Measurements from ENCODE around the gene PRR33. TPM values are rescaled to one million over a fixed set of nuclear protein-coding genes. Genes with fewer than 3 reads are reported as not detected.

Gene PRR33
- total and polyA plus RNA-seq, 7 donors, result 0.13 TPM; not detected in 6

DNA sequence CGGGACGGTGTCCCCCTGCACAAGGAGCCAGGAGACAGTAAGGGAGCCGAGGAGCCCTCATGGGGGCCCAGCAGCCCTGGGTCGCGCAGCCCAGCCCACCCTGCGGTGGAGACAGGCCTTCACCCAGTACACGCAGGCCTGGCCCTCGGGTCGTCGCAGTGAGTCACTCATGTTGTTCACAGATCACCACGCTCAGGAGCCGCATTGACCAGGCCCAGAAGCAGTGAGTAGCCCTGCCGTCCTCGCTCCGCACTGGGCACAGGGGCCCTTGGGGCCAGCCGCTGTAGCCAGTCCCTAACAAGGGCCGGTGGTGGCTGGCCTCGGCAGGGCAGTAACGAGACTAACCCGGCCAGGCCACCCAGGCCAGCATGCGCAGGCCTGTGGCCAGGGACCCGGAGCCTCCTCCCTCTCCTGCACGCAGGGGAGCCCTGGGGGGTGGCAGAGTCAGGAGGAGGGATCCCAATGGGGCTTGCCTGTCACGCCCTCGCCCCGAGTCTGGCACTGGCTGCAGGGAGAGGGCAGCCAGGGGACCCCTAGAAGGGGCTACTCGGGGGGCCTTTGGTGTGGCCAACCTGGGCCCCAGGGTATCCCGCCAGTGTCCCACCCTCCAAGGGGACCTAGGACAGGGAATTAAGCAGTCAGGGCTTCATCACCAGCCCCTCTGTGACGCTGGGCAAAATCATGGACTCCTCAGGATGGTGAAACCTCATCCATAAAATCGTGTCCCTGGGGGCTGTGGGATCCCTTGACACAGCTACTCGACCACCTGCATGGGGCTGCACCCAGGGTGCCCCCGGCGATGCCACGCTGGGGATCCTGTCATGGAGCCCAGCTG is 45.3 kb upstream of the PRR33 start:
- Histone ChIP-seq H3K27ac (no peak overlapping the region), H3K9me3 (no peaks in the 10 kb centered on the region), H3K36me3 (no peaks in the 10 kb centered on the region), H3K4me3 (no peak overlapping the region), H3K27me3 (peaks cover 0 to 5% (median 0%) of the 10 kb centered on the region in 3 donors), H3K4me1 (peaks cover 0 to 6% (median 3%) of the 10 kb centered on the region in 4 donors)
- 81 to 91% methylated on average over 34 of the region's 34 CpGs for WGBS, 2 donors
- no peak for TF ChIP-seq EP300 (IDR thresholded peaks at IDR 0.05)
- no peak for TF ChIP-seq POLR2A (IDR thresholded peaks at IDR 0.05)
- TF ChIP-seq POLR2AphosphoS5 (IDR thresholded peaks at IDR 0.05), result no peak
- no peak for TF ChIP-seq CTCF (IDR thresholded peaks at IDR 0.05)
- peak; percentile 63 for DNase-seq
- intact Hi-C loops (cut with DNase I), result no loop called here

GRCh38 chr11:1936072-1936780 is 44.5 kb upstream of the PRR33 start:
- WGBS, 2 donors, result 81 to 90% methylated on average over 34 of the region's 34 CpGs
- H3K36me3 ChIP-seq, result no peaks in the 10 kb centered on the region
- intact Hi-C loops (cut with DNase I), result no loop called here
- no peak overlapping the region for H3K27ac ChIP-seq
- peak; percentile 53 for DNase-seq
- peaks cover 0 to 5% (median 0%) of the 10 kb centered on the region in 3 donors for H3K27me3 ChIP-seq
- no peaks in the 10 kb centered on the region for H3K9me3 ChIP-seq
- no peak for TF ChIP-seq POLR2AphosphoS5 (IDR thresholded peaks at IDR 0.05)
- no peak for TF ChIP-seq EP300 (IDR thresholded peaks at IDR 0.05)
- TF ChIP-seq POLR2A (IDR thresholded peaks at IDR 0.05), result no peak
- TF ChIP-seq CTCF (IDR thresholded peaks at IDR 0.05), result no peak
- H3K4me3 ChIP-seq, result no peak overlapping the region
- H3K4me1 ChIP-seq, result peaks cover 0 to 6% (median 3%) of the 10 kb centered on the region in 4 donors

DNA sequence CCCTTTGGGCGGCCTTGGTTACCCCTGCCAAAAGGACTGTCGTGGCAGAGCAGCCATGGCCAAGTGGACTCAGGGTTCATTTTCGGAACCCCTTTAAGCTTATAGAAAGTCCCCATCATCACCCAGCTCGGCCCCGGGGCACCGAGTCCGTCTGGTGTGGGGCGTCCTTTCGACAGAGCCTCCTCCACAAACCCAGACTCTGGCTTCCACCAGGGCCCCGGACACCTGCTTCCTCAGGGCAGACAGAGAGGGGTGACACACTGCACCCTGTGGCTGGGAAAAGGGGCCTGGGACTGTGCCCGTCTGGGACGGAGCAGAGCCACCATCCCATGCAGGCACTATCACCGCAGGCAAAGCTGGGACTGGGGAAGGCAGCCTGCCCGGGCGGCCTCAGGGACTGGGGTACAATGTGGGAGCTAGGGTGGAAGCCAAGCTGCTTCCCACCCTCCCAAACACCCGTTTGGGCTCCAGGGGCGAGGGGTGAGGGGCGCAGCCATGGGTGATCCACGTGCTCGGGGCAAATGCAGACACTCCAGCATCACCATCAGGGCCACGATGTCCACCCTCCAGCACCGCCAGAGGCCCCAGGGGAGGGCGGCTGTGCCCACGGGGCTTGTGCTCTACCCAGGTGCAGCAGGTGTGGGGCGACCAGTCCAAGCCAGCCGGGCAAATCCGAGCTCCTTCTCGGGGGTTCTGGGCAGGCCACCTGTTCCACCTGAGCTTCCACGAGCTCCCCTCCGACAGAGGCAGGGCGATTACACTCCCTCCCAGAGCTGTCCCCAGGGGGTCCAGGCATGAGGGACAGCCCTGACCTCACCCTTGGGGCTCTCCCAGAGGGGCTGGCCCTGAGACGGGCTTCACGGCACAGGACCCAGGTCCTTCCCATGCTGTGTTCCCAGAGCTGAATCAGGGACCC is 43.7 kb upstream of the PRR33 start:
- H3K4me3 ChIP-seq, result no peak overlapping the region
- no peaks in the 10 kb centered on the region for H3K36me3 ChIP-seq
- intact Hi-C loops (cut with DNase I), result loop anchor here (2.0 kb wide), 1 partner anchor 25 kb away; no protein-coding TSS in a partner anchor
- no peak overlapping the region for H3K27ac ChIP-seq
- 75 to 87% methylated on average over 33 of the region's 33 CpGs for WGBS, 2 donors
- DNase-seq, result no peak
- no peaks in the 10 kb centered on the region for H3K9me3 ChIP-seq
- peaks cover 0 to 5% (median 0%) of the 10 kb centered on the region in 3 donors for H3K27me3 ChIP-seq
- no peak for TF ChIP-seq CTCF (IDR thresholded peaks at IDR 0.05)
- peaks cover 0 to 6% (median 3%) of the 10 kb centered on the region in 4 donors for H3K4me1 ChIP-seq

GRCh38 chr11:1934335-1935155 is 42.9 kb upstream of the PRR33 start:
- no peak overlapping the region for H3K27ac ChIP-seq
- H3K4me1 ChIP-seq, result peaks cover 0 to 6% (median 3%) of the 10 kb centered on the region in 4 donors
- no peaks in the 10 kb centered on the region for H3K9me3 ChIP-seq
- intact Hi-C loops (cut with DNase I), result loop anchor here (2.0 kb wide), 1 partner anchor 24 kb away; no protein-coding TSS in a partner anchor
- DNase-seq, result no peak
- H3K4me3 ChIP-seq, result no peak overlapping the region
- no peaks in the 10 kb centered on the region for H3K36me3 ChIP-seq
- no peak for TF ChIP-seq POLR2A (IDR thresholded peaks at IDR 0.05)
- TF ChIP-seq EP300 (IDR thresholded peaks at IDR 0.05), result no peak
- no peak for TF ChIP-seq POLR2AphosphoS5 (IDR thresholded peaks at IDR 0.05)
- no peak for TF ChIP-seq CTCF (IDR thresholded peaks at IDR 0.05)
- peaks cover 0 to 5% (median 0%) of the 10 kb centered on the region in 3 donors for H3K27me3 ChIP-seq
- 62 to 80% methylated on average over 24 of the region's 24 CpGs for WGBS, 2 donors

Measured in sigmoid colon (tissue), 7 donors.